GM21390 (cell line): ENCODE data around the gene TMEM147.
"Not testable (repeated sequence)": the region's sequence is repeated elsewhere in the genome, so short reads cannot be mapped to it uniquely, and the experiment has no call there.

Experiments
- ATAC-seq: cut with Tn5 transposase; IDR thresholded peaks from one replicate; pipeline ENCODE4 v1.9.1; 2021; ENCODE audit not compliant: unreplicated experiment

The TMEM147 gene

GRCh38 chr19:35561436-35561835 is 16.0 kb downstream of the TMEM147 start:
- ATAC-seq, result no peak

DNA sequence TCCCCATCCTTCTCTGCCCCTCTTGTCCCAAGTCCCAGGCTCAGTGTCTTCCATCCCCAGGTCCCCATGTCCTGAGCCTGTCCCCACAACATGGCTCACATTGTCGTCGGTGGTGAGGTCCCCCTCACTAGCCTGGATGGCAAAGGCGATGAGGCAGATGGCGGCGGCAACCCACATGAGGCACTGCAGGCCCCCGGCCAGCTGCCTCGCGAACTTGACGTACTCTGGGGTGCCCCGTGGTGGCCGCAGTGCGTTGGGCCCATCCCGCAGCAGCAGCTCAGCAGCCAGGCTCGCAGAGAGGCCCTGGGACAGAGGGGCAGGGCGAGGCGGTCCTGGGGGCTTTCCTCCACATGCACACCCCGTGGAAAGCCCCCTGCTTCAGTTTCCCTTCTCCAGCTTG is 16.9 kb downstream of the TMEM147 start:
- ATAC-seq, result no peak

- no peak for ATAC-seq
Measured at GRCh38 chr19:35562776-35563175, 17.4 kb downstream of the TMEM147 start.

- no peak for ATAC-seq
Measured at GRCh38 chr19:35563207-35563829, 17.9 kb downstream of the TMEM147 start, which contains the start of gene ATP4A. Gene ATP4A, minus strand, starts transcription at chr19:35563658. Its CDS starts 29 bp downstream, at chr19:35563629.

DNA sequence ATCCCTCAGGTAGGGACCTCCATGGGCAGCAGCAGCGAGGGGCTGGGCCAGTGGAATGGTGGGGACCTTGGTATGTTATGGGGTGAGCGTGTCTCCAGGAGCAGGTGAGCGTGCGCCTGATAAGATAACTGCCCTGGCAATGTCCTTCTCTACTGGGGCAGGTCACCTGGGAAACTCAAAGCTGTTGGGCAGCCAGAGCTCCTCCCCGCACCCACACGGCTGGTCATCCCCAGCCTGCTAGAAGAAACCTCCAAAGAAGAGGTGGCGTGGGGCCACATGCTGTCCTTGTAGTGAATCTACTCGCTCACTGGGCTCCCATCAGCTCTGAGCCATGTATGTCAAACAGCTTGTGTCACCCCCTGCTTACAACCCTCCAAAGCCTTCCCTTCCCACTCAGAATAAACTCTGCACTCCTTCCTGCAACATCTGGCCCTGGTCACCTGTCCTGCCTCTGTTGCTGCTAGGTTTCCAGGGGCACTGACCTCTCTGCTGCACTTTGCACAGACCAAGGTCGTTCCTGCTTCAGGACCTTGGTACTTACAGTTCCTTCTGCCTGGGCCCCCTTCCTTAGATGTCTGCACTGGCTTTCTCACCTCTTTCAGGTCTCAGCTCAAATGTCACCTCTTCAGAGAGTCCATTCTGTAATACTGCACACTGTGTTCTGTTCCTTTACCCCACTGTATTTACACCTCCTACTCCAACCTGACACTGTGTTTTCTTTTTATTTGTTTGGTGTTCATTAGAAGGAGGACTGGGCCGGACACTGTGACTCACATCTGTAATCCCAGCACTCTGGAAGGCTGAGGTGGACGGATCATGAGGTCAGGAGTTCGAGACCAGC is 19.8 kb downstream of the TMEM147 start:
- no peak for ATAC-seq

- no peak for ATAC-seq
Measured at GRCh38 chr19:35566738-35567137, 21.3 kb downstream of the TMEM147 start.

GRCh38 chr19:35569281-35569781 is 23.9 kb downstream of the TMEM147 start:
- no peak for ATAC-seq

- ATAC-seq, result no peak
Measured at GRCh38 chr19:35571406-35571965, 26.1 kb downstream of the TMEM147 start.

DNA sequence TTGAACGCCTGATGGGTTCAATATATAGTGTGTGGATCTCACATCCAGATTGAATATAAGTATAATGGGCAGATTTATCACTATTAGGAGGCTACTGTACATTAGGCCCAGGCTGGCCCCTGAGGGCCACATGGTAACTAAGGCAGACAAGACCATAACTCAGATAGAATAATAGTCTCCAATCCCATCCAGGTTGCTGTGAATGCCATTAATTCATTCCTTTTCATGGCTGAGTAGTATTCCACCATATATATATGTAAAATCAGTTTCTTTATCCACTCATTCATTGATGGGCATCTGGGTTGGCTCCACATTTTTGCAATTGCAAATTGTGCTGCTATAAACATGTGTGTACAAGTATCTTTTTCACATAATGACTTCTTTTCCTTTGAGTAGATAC is 32.5 kb downstream of the TMEM147 start:
- no peak for ATAC-seq

GRCh38 chr19:35578707-35579106 is 33.3 kb downstream of the TMEM147 start:
- no peak for ATAC-seq

- no peak for ATAC-seq
Measured at GRCh38 chr19:35582760-35583159, 37.3 kb downstream of the TMEM147 start.

GRCh38 chr19:35585848-35586247 is 40.4 kb downstream of the TMEM147 start, which contains the start of gene PMIS2:
Gene PMIS2, plus strand, starts transcription at chr19:35586173. Its CDS starts 87 bp downstream, at chr19:35586260.
- no peak for ATAC-seq

- ATAC-seq, result no peak
Measured at GRCh38 chr19:35587321-35587720, 41.9 kb downstream of the TMEM147 start.

- ATAC-seq, result no peak
Measured at GRCh38 chr19:35590875-35591274, 45.4 kb downstream of the TMEM147 start.

- no peak for ATAC-seq
Measured at GRCh38 chr19:35592226-35592625, 46.8 kb downstream of the TMEM147 start.

GRCh38 chr19:35595026-35595425 is 49.6 kb downstream of the TMEM147 start:
- ATAC-seq, result not testable (repeated sequence)

- no peak for ATAC-seq
Measured at GRCh38 chr19:35595928-35596327, 50.5 kb downstream of the TMEM147 start.

GRCh38 chr19:35596366-35596999 is 51.1 kb downstream of the TMEM147 start:
- ATAC-seq, result peak; percentile 65
